22Rv1 (cell line): ENCODE data around the gene MRGPRD.

Experiments used
- H3K27ac ChIP-seq: fragments of 450-650 bp; 2 replicates; pipeline ENCODE4 v1.5.1; 2017
- ZFX ChIP-seq: fragments of 450-650 bp; IDR thresholded peaks from 2 replicates; pipeline ENCODE4 v1.6.1; 2017; ENCODE audit warnings: antibody characterized with exemption, borderline replicate concordance
- TF ChIP-seq, protein P1 (sequence below): fragments of 450-650 bp; IDR thresholded peaks from 2 replicates; pipeline ENCODE4 v1.5.1; 2017; ENCODE audit warnings: mild to moderate bottlenecking

The MRGPRD gene

GRCh38 chr11:68935516-68936357 is 45.0 kb downstream of the MRGPRD start:
- no peak overlapping the region for H3K27ac ChIP-seq
- no peak for TF ChIP-seq ZFX
- TF ChIP-seq, protein P1, sequence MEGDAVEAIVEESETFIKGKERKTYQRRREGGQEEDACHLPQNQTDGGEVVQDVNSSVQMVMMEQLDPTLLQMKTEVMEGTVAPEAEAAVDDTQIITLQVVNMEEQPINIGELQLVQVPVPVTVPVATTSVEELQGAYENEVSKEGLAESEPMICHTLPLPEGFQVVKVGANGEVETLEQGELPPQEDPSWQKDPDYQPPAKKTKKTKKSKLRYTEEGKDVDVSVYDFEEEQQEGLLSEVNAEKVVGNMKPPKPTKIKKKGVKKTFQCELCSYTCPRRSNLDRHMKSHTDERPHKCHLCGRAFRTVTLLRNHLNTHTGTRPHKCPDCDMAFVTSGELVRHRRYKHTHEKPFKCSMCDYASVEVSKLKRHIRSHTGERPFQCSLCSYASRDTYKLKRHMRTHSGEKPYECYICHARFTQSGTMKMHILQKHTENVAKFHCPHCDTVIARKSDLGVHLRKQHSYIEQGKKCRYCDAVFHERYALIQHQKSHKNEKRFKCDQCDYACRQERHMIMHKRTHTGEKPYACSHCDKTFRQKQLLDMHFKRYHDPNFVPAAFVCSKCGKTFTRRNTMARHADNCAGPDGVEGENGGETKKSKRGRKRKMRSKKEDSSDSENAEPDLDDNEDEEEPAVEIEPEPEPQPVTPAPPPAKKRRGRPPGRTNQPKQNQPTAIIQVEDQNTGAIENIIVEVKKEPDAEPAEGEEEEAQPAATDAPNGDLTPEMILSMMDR: no peak

GRCh38 chr11:68935066-68935465 is 45.7 kb downstream of the MRGPRD start:
- TF ChIP-seq, protein P1: no peak
- TF ChIP-seq ZFX: no peak

GRCh38 chr11:68934666-68935065 is 46.1 kb downstream of the MRGPRD start:
- TF ChIP-seq ZFX: no peak
- TF ChIP-seq, protein P1: no peak

More at GRCh38 chr11:68935066-68935465, 45.7 kb downstream of the MRGPRD start:
- H3K27ac ChIP-seq: no peak overlapping the region

DNA sequence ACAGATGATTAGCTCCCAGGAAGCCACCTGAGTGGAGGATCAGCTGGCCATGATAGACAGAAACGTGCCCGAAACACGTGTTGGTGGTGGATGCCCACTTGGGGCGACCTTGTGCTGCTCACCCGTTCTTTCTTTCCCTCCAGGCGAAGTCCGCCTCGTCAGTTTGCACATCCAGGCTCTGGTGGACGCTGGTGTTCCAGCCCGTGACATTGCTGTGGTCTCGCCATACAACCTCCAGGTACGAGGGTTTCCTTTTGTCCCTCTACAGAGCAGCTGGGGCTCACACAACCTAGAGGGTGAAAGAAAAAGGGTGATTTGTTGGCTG is 46.5 kb downstream of the MRGPRD start:
- no peak for TF ChIP-seq ZFX
- TF ChIP-seq, protein P1: no peak
- H3K27ac ChIP-seq: no peak overlapping the region

More at GRCh38 chr11:68934666-68935065, 46.1 kb downstream of the MRGPRD start:
- H3K27ac ChIP-seq: no peak overlapping the region

DNA sequence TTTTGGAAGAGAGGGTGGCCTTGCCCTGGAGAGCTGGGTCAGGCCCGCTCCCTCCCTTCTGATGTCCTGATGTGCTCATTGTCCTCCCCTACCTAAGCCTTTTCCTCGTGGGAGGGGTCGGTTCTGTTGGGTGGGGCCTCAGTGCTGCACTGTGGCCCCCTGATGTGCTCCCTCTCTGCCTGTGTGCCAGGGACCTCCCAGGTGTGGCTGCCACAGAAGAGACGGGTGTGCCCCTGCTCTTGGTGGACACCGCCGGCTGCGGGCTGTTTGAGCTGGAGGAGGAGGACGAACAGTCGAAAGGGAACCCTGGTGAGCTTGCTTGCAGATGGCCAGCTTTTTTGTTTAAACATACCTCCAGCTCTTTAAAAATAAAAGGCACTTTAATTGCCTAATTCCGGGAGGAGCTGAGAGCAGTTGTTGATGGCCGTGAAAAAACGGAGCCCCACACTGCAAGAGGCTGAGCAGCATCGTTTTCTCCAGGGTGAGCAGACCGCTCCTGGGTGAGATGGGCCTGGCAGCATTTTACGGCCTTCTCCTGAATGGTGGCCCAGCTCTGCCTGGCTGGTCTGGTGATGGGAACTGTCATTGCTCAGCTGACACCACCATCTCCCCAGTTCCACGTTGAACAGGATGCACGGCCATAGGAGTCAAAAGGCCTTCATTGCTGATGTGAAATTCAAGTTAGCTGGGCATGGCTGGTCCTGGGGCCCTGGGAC is 47.0 kb downstream of the MRGPRD start:
- no peak for TF ChIP-seq ZFX
- TF ChIP-seq, protein P1: no peak
- no peak overlapping the region for H3K27ac ChIP-seq

- H3K27ac ChIP-seq: no peak overlapping the region
- TF ChIP-seq ZFX: no peak
- TF ChIP-seq, protein P1: no peak
Observed at GRCh38 chr11:68932933-68933577, 47.7 kb downstream of the MRGPRD start.
